GM12892 (cell line): ENCODE data around the gene C19orf44.

Source experiments
- POLR2A ChIP-seq: IDR thresholded peaks from 2 replicates; pipeline ENCODE4 v1.6.1; 2011; ENCODE audit warnings: low read depth, low read length, control low read depth
- POLR2AphosphoS5 ChIP-seq: IDR thresholded peaks from 2 replicates; pipeline ENCODE4 v1.6.1; 2011; ENCODE audit warnings: low read depth, low read length, control low read depth
- TAF1 ChIP-seq: IDR thresholded peaks from 2 replicates; pipeline ENCODE4 v1.6.1; 2011; ENCODE audit warnings: low read depth, mild to moderate bottlenecking, control low read depth, low read length, borderline replicate concordance

DNA sequence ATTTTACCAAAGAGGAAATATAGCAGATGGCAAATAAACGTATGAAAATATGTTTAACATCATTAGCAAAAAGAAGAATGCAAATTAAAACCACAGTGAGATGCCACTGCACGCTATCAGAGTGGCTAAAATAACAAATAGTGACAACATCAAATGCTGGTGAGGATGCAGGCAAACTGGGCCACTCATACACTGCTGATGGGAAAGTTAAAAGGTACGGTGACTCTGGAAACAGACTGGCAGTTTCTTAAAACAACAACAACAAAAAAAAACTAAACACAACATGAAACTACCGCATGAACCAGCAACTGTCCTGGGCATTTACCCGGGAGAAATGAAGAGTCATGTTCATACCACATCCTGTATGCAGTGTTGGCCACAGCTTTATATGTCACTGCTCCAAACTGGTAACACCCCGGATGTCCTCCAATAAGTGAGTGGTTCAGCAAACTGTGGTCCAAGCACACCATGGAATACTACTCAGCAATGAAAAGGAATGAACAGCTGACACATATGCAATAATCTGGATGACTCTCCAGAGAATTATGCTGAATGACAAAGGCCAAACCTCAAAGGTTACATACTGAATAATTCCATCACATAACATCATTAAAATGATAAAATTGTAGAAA is 46.7 kb upstream of the C19orf44 start:
- TF ChIP-seq POLR2A (no peak), POLR2AphosphoS5 (no peak), TAF1 (no peak)
